K562 (cell line): Measurements from ENCODE around the gene VPS18. TPM values are rescaled to one million over a fixed set of nuclear protein-coding genes. Genes with fewer than 3 reads are reported as not detected.
A peak's percentile ranks its signal among the peaks of the same experiment; 100 is the strongest.

Experiments used
- ATAC-seq: fragments of 200-7000 bp; cut with Tn5 transposase; 3 replicates; pipeline ENCODE4 v1.9.1; 2020; ENCODE audit warnings: moderate library complexity
- BruUV-seq: library from RNA; stranded (reverse); fragments of 400-500 nt; replicated peaks from 2 replicates; lab custom pipeline; 2021; lab: Mats Ljungman, UMichigan
- CTCF ChIA-PET: fragments of 300-600 bp; formaldehyde crosslinking; extraction: SDS; loops from one replicate; lab custom pipeline; 2021; ENCODE audit warnings: low intra/inter-chr PET ratio; lab: Yijun Ruan, JAX
- POLR2A ChIA-PET: fragments of 300-600, 350-650 bp; sonication (Branson Sonifier 250); formaldehyde crosslinking; extraction: SDS; loops from one replicate; lab custom pipeline; 2021; ENCODE audit warnings: antibody characterized with exemption, inconsistent platforms; lab: Yijun Ruan, JAX
- DNase-seq, 4 experiments: peaks; one replicate each; pipeline versions ENCODE4 v3.0.0 to v3.0.0-alpha.2; 2011 to 2018; ENCODE audit warnings: low spot score in 3 of 4, mixed read lengths in 3 of 4; ENCODE audit errors: extremely low read depth in 1 of 4
- FAIRE-seq: peaks from 2 replicates; lab custom pipeline; 2011; peaks lifted over from hg19 to GRCh38; lab: Jason Lieb, UNC
- H2AFZ ChIP-seq: 2 replicates; pipeline ENCODE4 v1.6.0; 2011; ENCODE audit warnings: low read depth, low read length, control low read depth, inconsistent platforms
- H3K27ac ChIP-seq: fragments of 200-600 bp; 3 replicates; pipeline ENCODE4 v1.8.0; 2011; ENCODE audit warnings: low read depth, mild to moderate bottlenecking, control low read depth, inconsistent platforms, low read length, moderate library complexity, mixed read lengths; ENCODE audit errors: extremely low read depth
- H3K27me3 ChIP-seq, 2 experiments: fragments of 300-600 bp in 1 of 2; 2 replicates in 1 of 2; 3 replicates in 1 of 2; pipeline versions ENCODE4 v1.6.0 to v1.8.0; 2011; ENCODE audit warnings: inconsistent platforms in 2 of 2, low read length in 2 of 2, mild to moderate bottlenecking in 1 of 2, mixed read lengths in 1 of 2, moderate library complexity in 1 of 2; ENCODE audit not compliant: control insufficient read depth in 2 of 2, insufficient read depth in 2 of 2
- H3K36me3 ChIP-seq: fragments of 300-600 bp; 3 replicates; pipeline ENCODE4 v1.8.0; 2011; ENCODE audit warnings: mild to moderate bottlenecking, low read length, inconsistent platforms; ENCODE audit not compliant: control insufficient read depth, insufficient read depth
- H3K4me1 ChIP-seq, 2 experiments: fragments of 200-600 bp in 1 of 2; replicated peaks in 1 of 2; 2 replicates in 1 of 2; 3 replicates in 1 of 2; pipeline versions ENCODE4 v1.5.1 to v1.8.0; 2011; ENCODE audit warnings: inconsistent platforms in 2 of 2, low read length in 2 of 2, mild to moderate bottlenecking in 1 of 2, mixed read lengths in 1 of 2, moderate library complexity in 1 of 2; ENCODE audit not compliant: control insufficient read depth in 2 of 2, insufficient read depth in 2 of 2
- H3K4me2 ChIP-seq: 2 replicates; pipeline ENCODE4 v1.6.1; 2011; ENCODE audit warnings: low read length, control low read depth, inconsistent platforms, mixed read lengths; ENCODE audit not compliant: insufficient read depth
- H3K4me3 ChIP-seq: fragments of 200-600 bp; sonication (generic), shearing (Covaris generic); 2 replicates; pipeline ENCODE4 v1.5.1; 2016; ENCODE audit warnings: control low read depth, inconsistent platforms
- H3K79me2 ChIP-seq: fragments of 200-600 bp; 3 replicates; pipeline ENCODE4 v1.8.0; 2011; ENCODE audit warnings: low read length, inconsistent platforms; ENCODE audit not compliant: control insufficient read depth, insufficient read depth
- H3K9ac ChIP-seq, 2 experiments: 2 replicates each; pipeline versions ENCODE4 v1.6.0 to v1.6.1; 2011; ENCODE audit warnings: low read depth in 2 of 2, low read length in 2 of 2, control low read depth in 1 of 2, inconsistent platforms in 1 of 2, mild to moderate bottlenecking in 1 of 2, mixed read lengths in 1 of 2; ENCODE audit not compliant: insufficient read depth in 1 of 2
- H3K9me1 ChIP-seq: one replicate; pipeline ENCODE4 v1.6.0; 2011; ENCODE audit warnings: inconsistent platforms, mild to moderate bottlenecking, low read length, moderate library complexity; ENCODE audit not compliant: control insufficient read depth, insufficient read depth
- H3K9me3 ChIP-seq: replicated peaks from 2 replicates; pipeline ENCODE4 v1.5.1; 2011; ENCODE audit warnings: low read depth, low read length, inconsistent platforms; ENCODE audit not compliant: control insufficient read depth, insufficient read depth
- H4K20me1 ChIP-seq: replicated peaks from 2 replicates; pipeline ENCODE4 v1.6.1; 2011; ENCODE audit warnings: low read length, inconsistent platforms, mixed read lengths; ENCODE audit not compliant: control insufficient read depth, insufficient read depth
- CBX1 ChIP-seq: sonication (generic); IDR thresholded peaks from 2 replicates; pipeline ENCODE4 v1.6.1; 2016; ENCODE audit warnings: antibody characterized with exemption, low read depth, mild to moderate bottlenecking
- HNRNPL ChIP-seq: fragments of 200-400 bp; formaldehyde crosslinking; IDR thresholded peaks from 2 replicates; pipeline ENCODE4 v1.6.1; 2017; ENCODE audit warnings: low read depth, mild to moderate bottlenecking, low read length
- KHSRP ChIP-seq: fragments of 450-650 bp; IDR thresholded peaks from 2 replicates; pipeline ENCODE4 v1.6.1; 2017
- MCM3 ChIP-seq: fragments of 450-650 bp; IDR thresholded peaks from 2 replicates; pipeline ENCODE4 v1.6.1; 2016
- MYNN ChIP-seq, 2 experiments: sonication (generic); formaldehyde crosslinking in 1 of 2; IDR thresholded peaks; 2 replicates each; pipeline versions ENCODE4 v1.5.0 to v1.6.1; 2016 to 2020; ENCODE audit warnings: antibody characterized with exemption in 1 of 2, missing genetic modification reagents in 1 of 2
- SMARCA5 ChIP-seq: fragments of 450-650 bp; IDR thresholded peaks from 2 replicates; pipeline ENCODE4 v1.6.1; 2016
- TRIM24 ChIP-seq, 2 experiments: fragments of 450-650 bp; IDR thresholded peaks; 2 replicates each; pipeline ENCODE4 v1.6.1; 2016
- TSC22D4 ChIP-seq: fragments of 450-650 bp; IDR thresholded peaks from 2 replicates; pipeline ENCODE4 v1.6.1; 2016; ENCODE audit warnings: missing genetic modification characterization, missing biosample characterization, control low read depth
- VEZF1 ChIP-seq: fragments of 200-800 bp; sonication (Bioruptor generic); IDR thresholded peaks from 2 replicates; pipeline ENCODE4 v1.6.1; 2017; ENCODE audit warnings: missing genetic modification characterization, missing compliant biosample characterization
- ZBTB43 ChIP-seq: sonication (generic); formaldehyde crosslinking; IDR thresholded peaks from 2 replicates; pipeline ENCODE4 v1.8.0; 2023; ENCODE audit warnings: mild to moderate bottlenecking, missing genetic modification reagents
- ZBTB5 ChIP-seq: fragments of 450-650 bp; IDR thresholded peaks from 2 replicates; pipeline ENCODE4 v1.6.1; 2017; ENCODE audit warnings: antibody characterized with exemption
- WGBS: fragments of 100-300 bp; shearing (Covaris generic); methylation state at CpG from one replicate; pipeline ENCODE4 v1.1.6; 2016; ENCODE audit warnings: low coverage, mixed read lengths; ENCODE audit not compliant: insufficient coverage; ENCODE audit errors: missing lambda C conversion rate; 5-methylcytosine and 5-hydroxymethylcytosine counted together
- in situ Hi-C: fragments of 300-500 bp; cut with MboI; formaldehyde crosslinking; loops from 4 replicates; pipeline ENCODE4 v1.15.0; 2018; ENCODE audit warnings: inconsistent platforms, mixed read lengths
- intact Hi-C: fragments of 100-400 bp; cut with micrococcal nuclease; formaldehyde crosslinking; loops from 2 replicates; pipeline ENCODE4 v1.14.2; 2022
- polyA plus RNA-seq, 8 experiments: library from polyadenylated mRNA; depleted of rRNA in 4 of 8; stranded (reverse) in 5 of 8; unstranded in 3 of 8; fragments of >200 nt; fragmentation: Nextera tagmentation in 2 of 8; fragmentation: Illumina TruSeq in 1 of 8; extraction: Ambion mirVana in 2 of 8; extraction: Trizol in 1 of 8; gene quantifications; 2 replicates each; pipeline versions ENCODE4 v1.2.1 to v1.2.3, GENCODE V29; 2011 to 2014; ENCODE audit warnings: inconsistent platforms in 1 of 8, missing spikeins in 1 of 8
- total RNA-seq, 7 experiments: library from RNA; depleted of rRNA in 6 of 7; stranded (reverse); fragments of >200 nt in 6 of 7; fragmentation: Illumina TruSeq in 2 of 7; extraction: Trizol in 2 of 7; gene quantifications; 2 replicates each; pipeline versions ENCODE4 v1.2.1 to v1.2.3, GENCODE V29; 2011 to 2021; ENCODE audit warnings: low replicate concordance in 1 of 7

VPS18 gene
- total and polyA plus RNA-seq, 9 of the 15 experiments (the other 6 are each of a cell fraction or from before 2014, with no cell fraction given), result 0.73 to 19.9 (median 8.5) TPM

GRCh38 chr15:40914013-40914412 is 19.8 kb downstream of the VPS18 start:
- Histone ChIP-seq H3K4me1 (peaks cover 0 to 30% of the 10 kb centered on the region in 2 experiments; a peak in 2 of 5 replicates), H3K4me3 (no peak overlapping the region), H4K20me1 (no peaks in the 10 kb centered on the region), H3K36me3 (no peaks in the 10 kb centered on the region), H3K27me3 (no peaks in the 10 kb centered on the region), H2AFZ (0 out of 2 replicates have a peak overlapping the region, but pooled peaks have one; percentile 4), H3K27ac (no peak overlapping the region), H3K9ac (no peak overlapping the region), H3K9me1 (no peaks in the 10 kb centered on the region), H3K9me3 (no peaks in the 10 kb centered on the region), H3K79me2 (no peaks in the 10 kb centered on the region), H3K4me2 (no peak overlapping the region)
- ChIA-PET POLR2A (no interaction called here), CTCF (interaction anchor here (0.6 to 1.5 kb wide), 2 partner anchors 104 to 108 kb away, joined by 3 to 8 read pairs; no protein-coding TSS in a partner anchor)
- in situ Hi-C loops, result no loop called here
- no TSS peak for BruUV-seq
- FAIRE-seq (peak; percentile 54), DNase-seq (no peak), ATAC-seq (no peak)
- intact Hi-C loops, result loop anchor here (2.0 kb wide), 1 partner anchor 109 kb away; no protein-coding TSS in a partner anchor
- WGBS, result 90% methylated on average over 12 of the region's 12 CpGs
- TF ChIP-seq TSC22D4 (tag) (peak; percentile 48; the same call in 1 of the 2 replicates), ZBTB5 (0 out of 2 replicates have a peak, but pooled peaks have one; percentile 18), MYNN (IDR thresholded peaks at IDR 0.05) (peak; percentile 33; the same call in 1 of the 2 replicates), MYNN (CRISPR knock-in tag; IDR thresholded peaks at IDR 0.05) (no peak), KHSRP (no peak), TRIM24 (IDR thresholded peaks at IDR 0.05) (peak in 1 of 2 experiments; percentile 26; a peak in 1 of 4 replicates), SMARCA5 (peak; percentile 51; the same call in 1 of the 2 replicates), MCM3 (peak; percentile 37; the same call in 1 of the 2 replicates), ZBTB43 (CRISPR knock-in tag) (peak; percentile 92), HNRNPL (no peak), CBX1 (peak; percentile 16; the same call in 1 of the 2 replicates), VEZF1 (CRISPR knock-in tag) (no peak)
